GM18519 (cell line): Measurements from ENCODE around the gene MYO1A.

Experiments
- ATAC-seq: cut with Tn5 transposase; IDR thresholded peaks from one replicate; pipeline ENCODE4 v1.9.1; 2021; ENCODE audit warnings: mild to moderate bottlenecking, moderate library complexity; ENCODE audit not compliant: unreplicated experiment, low FRiP score

MYO1A gene

GRCh38 chr12:57049890-57050289, at the start of gene MYO1A:
Gene MYO1A, minus strand, starts transcription at chr12:57050129. Its CDS starts 1,806 bp downstream, at chr12:57048323.
- no peak for ATAC-seq

GRCh38 chr12:57099047-57099714, 49.3 kb upstream of the MYO1A start:
- ATAC-seq, result no peak

GRCh38 chr12:57098546-57098945, 48.6 kb upstream of the MYO1A start:
- ATAC-seq, result no peak

GRCh38 chr12:57097554-57097835, 47.6 kb upstream of the MYO1A start:
- no peak for ATAC-seq

- ATAC-seq, result no peak
Observed at GRCh38 chr12:57096748-57097553, 47.0 kb upstream of the MYO1A start.

GRCh38 chr12:57096099-57096572, 46.2 kb upstream of the MYO1A start:
- ATAC-seq, result no peak

- no peak for ATAC-seq
Observed at GRCh38 chr12:57095440-57095839, 45.5 kb upstream of the MYO1A start.

GRCh38 chr12:57094208-57095160, 44.6 kb upstream of the MYO1A start:
- ATAC-seq, result no peak

- ATAC-seq, result no peak
Observed at GRCh38 chr12:57093415-57094207, 43.7 kb upstream of the MYO1A start.

- ATAC-seq, result no peak
Observed at GRCh38 chr12:57092876-57093414, 43.0 kb upstream of the MYO1A start.

GRCh38 chr12:57092529-57092862, 42.6 kb upstream of the MYO1A start:
- no peak for ATAC-seq

GRCh38 chr12:57091638-57092528, 42.0 kb upstream of the MYO1A start:
- ATAC-seq, result no peak

- ATAC-seq, result no peak
Observed at GRCh38 chr12:57090924-57091637, 41.2 kb upstream of the MYO1A start.

GRCh38 chr12:57090490-57090889, 40.6 kb upstream of the MYO1A start:
- no peak for ATAC-seq

GRCh38 chr12:57089271-57090245, 39.6 kb upstream of the MYO1A start:
- no peak for ATAC-seq

GRCh38 chr12:57088354-57089270, 38.7 kb upstream of the MYO1A start, which contains the start of gene NAB2:
Gene NAB2, plus strand, starts transcription at chr12:57089114. Its CDS starts 158 bp downstream, at chr12:57089272.
- ATAC-seq, result no peak
